Fibroblast of villous mesenchyme (primary cell): ENCODE results near the gene CADM1. TPM values are rescaled to one million over a fixed set of nuclear protein-coding genes. Genes with fewer than 3 reads are reported as not detected.
A peak's percentile ranks its signal among the peaks of the same experiment; 100 is the strongest.

Experiments used
- DNase-seq: peaks from one replicate; pipeline ENCODE4 v3.0.0-alpha.2; 2010; ENCODE audit warnings: low read depth
- H3K4me3 ChIP-seq: 2 replicates; pipeline ENCODE4 v1.5.1; 2011; ENCODE audit warnings: low read depth, mild to moderate bottlenecking, low read length
- total RNA-seq: library from RNA; depleted of rRNA; stranded (reverse); fragments of >200 nt; gene quantifications from 2 replicates; pipeline ENCODE4 v1.2.3, GENCODE V29; 2012
- TF ChIP-seq, protein P1 (sequence below): IDR thresholded peaks from 2 replicates; pipeline ENCODE4 v1.5.1; 2012; ENCODE audit warnings: low read depth, mild to moderate bottlenecking, low read length; ENCODE audit not compliant: insufficient read depth

The CADM1 gene
- total RNA-seq, 1 donor = 9.1 TPM

DNA sequence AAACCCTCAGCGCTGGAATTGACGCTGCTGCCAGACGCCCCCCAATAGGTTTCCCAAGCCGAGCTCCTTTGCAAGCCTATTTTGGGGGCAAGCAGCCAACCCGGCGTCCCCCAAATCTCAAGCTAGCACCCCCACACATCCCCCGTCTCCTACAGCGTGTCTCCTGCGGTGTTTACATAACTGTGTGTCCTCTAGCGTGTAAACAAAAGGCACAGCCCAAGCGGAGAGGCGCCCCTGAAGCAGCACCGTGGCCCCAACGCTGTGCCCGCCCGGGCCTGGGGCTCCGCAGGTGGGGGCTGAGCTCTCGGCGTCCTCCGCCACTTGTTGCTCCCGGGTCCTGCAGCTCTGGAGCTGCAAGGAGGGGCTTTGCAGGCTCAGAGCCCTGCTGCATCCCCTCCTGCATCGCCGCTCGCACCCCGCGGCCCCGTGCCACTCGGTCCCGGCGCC, 1.6 kb downstream of the CADM1 start:
- DNase-seq = no peak
- TF ChIP-seq, protein P1, sequence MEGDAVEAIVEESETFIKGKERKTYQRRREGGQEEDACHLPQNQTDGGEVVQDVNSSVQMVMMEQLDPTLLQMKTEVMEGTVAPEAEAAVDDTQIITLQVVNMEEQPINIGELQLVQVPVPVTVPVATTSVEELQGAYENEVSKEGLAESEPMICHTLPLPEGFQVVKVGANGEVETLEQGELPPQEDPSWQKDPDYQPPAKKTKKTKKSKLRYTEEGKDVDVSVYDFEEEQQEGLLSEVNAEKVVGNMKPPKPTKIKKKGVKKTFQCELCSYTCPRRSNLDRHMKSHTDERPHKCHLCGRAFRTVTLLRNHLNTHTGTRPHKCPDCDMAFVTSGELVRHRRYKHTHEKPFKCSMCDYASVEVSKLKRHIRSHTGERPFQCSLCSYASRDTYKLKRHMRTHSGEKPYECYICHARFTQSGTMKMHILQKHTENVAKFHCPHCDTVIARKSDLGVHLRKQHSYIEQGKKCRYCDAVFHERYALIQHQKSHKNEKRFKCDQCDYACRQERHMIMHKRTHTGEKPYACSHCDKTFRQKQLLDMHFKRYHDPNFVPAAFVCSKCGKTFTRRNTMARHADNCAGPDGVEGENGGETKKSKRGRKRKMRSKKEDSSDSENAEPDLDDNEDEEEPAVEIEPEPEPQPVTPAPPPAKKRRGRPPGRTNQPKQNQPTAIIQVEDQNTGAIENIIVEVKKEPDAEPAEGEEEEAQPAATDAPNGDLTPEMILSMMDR = no peak

DNA sequence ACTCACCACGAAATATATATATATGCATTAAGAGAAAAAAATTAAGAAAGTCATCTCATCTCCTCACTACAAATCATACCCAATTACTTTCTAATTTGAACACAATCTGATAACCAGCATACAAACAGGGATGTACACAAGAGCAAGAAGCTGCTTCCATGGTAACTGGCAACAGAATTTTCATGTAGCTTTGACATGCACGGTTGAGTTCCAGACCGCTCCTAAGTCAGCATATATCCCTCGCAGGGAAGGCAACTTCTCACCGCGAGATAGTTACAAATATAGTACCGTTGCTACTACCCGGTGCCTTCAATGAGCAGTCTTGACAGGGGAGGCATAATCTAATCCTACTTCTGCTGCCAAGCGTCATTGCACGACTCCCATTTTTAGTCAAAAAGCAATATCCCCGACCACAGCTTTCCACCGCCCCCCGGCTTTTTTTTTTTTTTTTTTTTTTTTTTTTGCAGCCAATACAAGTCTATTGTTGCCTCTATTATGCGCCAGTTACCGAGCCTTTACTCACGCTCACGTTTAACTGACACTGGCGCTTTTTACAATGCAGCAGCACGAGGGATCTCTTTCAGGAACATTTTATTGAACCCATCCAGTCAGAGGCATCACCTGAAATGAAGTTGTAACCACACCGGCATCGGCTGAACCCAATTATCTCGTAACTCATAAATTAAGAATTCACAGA, 2.2 kb downstream of the CADM1 start:
- TF ChIP-seq, protein P1 = no peak
- peak overlapping the region; percentile 50 for H3K4me3 ChIP-seq
- DNase-seq = no peak

More for the DNA sequence above, 1.6 kb downstream of the CADM1 start:
- H3K4me3 ChIP-seq = peak overlapping the region; percentile 50

DNA sequence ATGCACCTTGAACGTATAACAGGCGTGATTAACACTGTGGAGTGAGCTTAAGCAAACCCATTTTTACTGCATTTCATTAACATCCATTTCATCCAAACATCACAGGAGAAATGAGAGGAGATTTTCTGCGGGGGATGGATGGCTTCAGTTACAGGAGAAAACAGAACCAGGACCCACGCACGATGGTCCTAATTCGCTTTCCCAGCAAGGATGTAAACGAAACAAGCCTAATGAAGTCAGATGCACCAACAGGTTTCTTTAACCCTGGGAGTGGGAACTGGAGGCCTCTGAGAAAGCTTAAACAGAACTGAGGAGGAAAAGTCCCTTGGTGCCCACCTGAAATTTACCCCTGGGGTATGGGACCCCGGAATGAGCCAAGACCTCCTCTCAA, 2.7 kb downstream of the CADM1 start:
- DNase-seq = no peak
- TF ChIP-seq, protein P1 = no peak
- H3K4me3 ChIP-seq = no peak overlapping the region

DNA sequence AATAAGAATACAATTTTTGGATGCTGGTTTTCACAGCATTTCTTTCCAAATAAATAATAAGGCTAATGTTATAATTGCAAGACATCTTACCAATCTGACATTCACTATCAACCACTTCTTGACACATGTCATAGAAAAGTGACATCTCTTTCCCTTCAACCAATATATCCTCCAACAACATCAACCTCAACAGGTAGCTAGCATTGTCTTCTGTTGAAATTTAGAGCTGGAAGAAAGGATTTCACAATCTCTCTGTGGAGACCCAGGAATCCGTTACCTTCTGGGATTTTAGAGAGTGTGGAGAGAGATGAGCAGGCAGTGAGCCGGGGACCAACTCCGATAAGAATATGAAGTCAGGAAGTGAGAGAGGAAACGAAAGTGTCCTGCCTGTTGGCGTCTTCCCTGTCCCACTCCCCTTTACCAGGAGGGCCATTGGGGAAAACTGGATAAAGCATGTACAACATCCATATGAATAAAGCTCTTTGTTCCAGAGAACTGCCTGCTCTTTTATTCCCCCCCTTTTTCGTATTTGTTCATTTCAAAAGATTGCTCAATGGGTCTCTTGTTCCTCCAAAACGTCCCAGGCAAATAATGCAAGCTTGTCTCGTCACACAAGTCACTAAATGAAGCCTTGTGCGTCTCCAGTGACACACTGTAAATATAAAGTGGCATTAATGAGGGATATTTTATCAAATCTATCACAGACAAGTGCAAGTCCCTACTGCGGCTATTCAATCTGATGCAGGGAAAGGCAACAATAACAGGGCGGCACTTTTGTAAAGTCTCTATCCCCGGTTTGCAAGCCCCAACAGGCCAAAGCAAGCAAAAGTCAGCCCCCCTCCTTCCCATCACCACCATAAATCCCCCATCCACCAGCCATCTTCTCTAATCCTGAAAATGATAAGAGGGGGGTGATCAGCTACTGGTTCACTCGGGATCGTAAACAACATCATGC, 3.4 kb downstream of the CADM1 start:
- TF ChIP-seq, protein P1 = no peak
- H3K4me3 ChIP-seq = no peak overlapping the region
- no peak for DNase-seq

DNA sequence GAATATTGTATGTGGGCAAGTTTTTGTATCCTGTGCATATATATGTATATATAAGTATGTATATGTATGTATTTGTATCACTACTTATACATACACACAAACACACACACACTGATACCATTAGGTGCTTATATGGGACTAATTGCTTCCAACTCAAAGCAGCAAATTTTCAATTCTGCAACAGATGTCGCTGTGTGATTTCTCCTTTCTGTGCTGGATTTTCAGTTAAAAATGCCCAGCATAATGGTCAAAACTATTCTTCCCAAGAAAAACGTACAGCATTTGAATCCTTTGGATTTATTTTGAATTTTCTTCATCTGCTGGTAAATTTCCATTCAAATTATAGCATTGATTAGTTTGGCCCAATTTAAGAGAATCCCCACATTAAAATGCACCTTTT, 4.3 kb downstream of the CADM1 start:
- H3K4me3 ChIP-seq = no peak overlapping the region
- DNase-seq = no peak
- TF ChIP-seq, protein P1 = no peak

DNA sequence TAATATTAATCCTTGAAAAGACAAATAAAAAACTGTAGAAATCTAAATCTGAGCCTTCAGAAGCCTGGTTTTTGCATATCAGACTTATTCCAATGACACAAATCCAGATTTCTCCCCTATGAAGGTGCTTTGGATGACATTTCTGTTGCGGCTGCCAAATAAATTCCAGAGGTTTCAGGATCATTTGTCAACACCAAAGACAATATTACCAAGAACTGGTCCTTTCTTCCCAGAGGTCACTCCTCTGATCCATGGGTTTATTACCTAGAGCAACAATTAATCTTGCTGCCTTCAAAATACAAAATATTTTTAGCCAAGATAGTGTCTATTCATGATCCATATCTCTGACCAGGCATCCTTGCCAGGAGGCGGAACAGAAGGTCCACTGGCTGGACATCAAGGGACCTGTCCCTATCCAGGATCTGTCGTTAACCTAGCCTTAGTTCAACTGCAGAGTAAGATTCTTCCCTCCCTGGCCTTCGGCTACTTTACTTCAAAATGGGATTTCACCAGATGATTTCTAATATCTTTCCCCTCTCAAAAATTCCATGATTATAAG, 4.9 kb downstream of the CADM1 start:
- no peak for DNase-seq
- no peak overlapping the region for H3K4me3 ChIP-seq
- TF ChIP-seq, protein P1 = no peak
